Inflammatory macrophage treated with lipopolysaccharide for 4 hours (primary cell): ENCODE results near the gene ENTPD6.
A peak's percentile ranks its signal among the peaks of the same experiment; 100 is the strongest.
"Not testable (repeated sequence)": the region's sequence is repeated elsewhere in the genome, so short reads cannot be mapped to it uniquely, and the experiment has no call there.

Source experiments
- DNase-seq: peaks from one replicate; pipeline ENCODE4 v3.0.0-alpha.2; 2020

ENTPD6 gene

DNA sequence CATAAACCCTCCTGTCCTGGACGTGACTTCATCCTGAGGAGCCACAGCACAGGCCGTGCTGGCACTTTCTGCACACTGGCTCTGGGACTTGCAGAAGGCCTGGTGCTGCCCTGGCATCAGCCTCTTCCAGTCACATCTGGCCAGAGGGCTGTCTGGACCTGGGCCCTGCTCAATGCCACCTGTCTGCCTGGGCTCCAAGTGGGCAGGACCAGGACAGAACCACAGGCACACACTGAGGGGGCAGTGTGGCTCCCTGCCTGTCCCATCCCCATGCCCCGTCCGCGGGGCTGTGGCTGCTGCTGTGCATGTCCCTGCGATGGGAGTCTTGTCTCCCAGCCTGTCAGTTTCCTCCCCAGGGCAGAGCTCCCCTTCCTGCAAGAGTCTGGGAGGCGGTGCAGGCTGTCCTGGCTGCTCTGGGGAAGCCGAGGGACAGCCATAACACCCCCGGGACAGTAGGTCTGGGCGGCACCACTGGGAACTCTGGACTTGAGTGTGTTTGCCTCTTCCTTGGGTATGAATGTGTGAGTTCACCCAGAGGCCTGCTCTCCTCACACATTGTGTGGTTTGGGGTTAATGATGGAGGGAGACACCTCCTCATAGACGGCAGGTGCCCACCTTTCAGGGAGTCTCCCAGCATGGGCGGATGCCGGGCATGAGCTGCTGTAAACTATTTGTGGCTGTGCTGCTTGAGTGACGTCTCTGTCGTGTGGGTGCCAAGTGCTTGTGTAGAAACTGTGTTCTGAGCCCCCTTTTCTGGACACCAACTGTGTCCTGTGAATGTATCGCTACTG, 30.3 kb downstream of the ENTPD6 start:
- no peak for DNase-seq

GRCh38 chr20:25226433-25227316, 31.2 kb downstream of the ENTPD6 start:
- DNase-seq, result peak; percentile 37

DNA sequence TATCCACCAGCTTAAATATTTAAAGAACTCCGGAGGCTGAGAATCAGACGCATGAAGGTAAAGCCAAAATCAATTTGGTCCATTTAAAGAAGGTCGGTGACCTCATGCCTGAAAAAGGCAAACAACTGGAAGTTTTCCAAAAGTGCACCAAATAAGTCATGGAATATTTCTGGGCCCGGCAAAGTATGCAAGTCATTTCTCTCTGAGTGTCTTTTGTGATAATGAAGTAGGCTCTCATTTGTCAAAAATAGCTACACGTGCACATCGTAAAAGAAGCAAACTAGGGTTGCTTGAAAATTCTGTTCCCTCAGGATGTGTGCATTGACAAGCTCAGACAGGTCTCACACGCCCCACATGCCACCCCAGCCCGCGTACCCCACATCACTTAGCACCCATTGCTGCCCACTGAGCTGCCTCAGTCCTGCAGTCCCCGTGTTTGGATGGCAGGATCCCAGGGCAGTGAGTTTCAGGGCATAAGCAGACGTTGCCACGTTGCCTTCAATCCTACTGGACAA, 31.9 kb downstream of the ENTPD6 start:
- DNase-seq, result no peak

- DNase-seq, result no peak
These were observed 34.1 kb downstream of the ENTPD6 start for GRCh38 chr20:25229486-25230165.

DNA sequence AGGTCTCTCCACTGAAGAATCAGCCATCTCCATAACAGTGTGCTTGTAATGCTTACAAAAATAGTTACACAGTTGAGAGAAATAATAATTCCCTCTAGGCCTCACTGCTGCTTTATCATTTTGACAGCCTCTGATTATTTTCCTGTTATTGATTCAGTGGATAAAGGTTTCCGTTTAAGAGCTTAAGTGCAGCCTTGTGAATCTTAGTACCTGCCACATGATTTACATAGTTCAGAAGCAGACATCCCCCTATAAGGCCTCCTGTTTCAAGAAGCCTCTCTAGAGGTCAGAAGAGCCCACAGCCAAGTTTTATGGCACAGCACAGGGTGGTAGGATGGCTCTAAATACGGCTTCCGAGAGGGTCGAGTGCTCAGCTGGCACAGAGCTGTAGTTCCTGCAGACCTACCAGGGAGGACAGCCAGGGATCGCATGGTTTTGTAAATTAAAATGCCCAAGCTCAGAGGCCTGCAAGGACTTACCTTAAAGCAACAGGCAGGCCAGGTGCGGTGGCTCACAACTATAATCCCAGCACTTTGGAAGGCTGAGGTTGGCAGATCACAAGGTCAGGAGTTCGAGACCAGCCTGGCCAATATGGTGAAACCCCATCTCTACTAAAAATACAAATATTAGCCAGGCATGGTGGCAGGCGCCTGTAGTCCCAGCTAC, 34.8 kb downstream of the ENTPD6 start:
- DNase-seq, result no peak

- no peak for DNase-seq
These were observed 37.7 kb downstream of the ENTPD6 start for GRCh38 chr20:25233016-25233772.

- not testable (repeated sequence) for DNase-seq
These were observed 38.7 kb downstream of the ENTPD6 start for GRCh38 chr20:25234009-25234849.

- no peak for DNase-seq
These were observed 41.2 kb downstream of the ENTPD6 start for GRCh38 chr20:25236450-25237304.

DNA sequence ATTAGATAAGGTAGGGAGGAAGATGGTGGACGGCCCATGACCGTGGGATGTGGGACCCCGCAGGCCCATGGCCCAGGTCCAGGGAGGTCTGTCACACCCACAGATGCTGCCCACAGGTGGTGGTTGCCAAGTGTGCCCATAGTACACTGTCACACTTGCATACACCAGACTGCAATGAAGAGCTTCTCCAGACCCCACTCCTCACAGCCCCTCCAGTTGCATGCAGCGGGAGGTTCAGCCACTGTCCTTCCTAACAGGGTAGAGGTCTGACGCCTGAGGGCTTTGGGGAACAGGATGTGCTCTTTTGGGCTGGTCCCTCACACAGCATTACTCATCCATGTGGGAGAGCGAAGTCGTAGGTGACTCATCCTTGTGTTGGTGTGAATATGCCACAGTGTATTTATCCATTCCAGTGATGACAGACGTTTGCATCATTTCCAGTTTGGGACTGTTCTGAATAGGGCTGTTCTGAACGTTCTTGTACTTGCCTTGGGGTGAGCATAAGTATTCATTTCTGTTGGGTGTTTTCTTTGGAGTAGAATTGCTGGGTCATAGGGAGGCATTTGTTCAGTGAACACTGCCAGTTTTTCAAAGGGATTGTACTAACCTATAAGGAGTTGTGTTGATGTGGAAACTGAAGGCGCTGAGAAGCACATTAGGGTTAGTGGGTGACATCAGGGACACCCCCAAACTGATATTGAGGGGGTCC, 42.3 kb downstream of the ENTPD6 start:
- peak; percentile 98 for DNase-seq

DNA sequence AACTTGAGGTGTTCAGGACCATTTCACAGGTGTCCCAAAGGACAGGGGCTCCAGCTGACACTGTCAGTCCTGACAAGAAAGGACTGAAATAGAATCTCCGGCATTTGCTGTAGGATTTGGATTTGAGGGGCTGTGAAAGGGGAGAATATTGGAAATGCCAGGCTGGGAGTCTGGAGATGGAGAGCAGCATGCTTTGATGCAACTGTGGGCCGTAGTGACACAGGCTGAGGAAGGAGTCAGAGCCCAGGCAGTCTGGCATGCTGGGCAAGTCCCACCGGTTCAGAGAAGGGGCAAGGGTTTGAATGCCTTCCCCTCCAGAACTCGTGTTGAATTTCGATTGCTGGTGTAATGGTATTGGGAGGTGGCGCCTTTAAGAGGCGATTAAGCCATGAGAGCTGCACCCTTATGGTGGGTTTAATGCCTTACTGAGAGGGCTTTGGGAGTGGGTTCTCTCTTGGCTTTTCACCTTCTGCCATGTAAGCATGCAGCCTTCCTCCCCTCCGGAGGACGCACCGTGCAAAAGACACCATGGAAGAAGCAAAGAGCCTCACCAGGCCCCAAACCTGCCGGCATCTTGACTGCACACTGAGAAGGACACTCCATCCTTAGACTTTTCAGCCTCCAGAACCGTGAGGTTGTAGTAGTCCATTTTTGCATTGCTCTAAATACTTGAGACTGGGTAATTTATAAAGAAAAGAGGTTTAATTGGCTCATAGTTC, 43.0 kb downstream of the ENTPD6 start:
- peak; percentile 17 for DNase-seq

- no peak for DNase-seq
These were observed 44.2 kb downstream of the ENTPD6 start for GRCh38 chr20:25239387-25240370.

DNA sequence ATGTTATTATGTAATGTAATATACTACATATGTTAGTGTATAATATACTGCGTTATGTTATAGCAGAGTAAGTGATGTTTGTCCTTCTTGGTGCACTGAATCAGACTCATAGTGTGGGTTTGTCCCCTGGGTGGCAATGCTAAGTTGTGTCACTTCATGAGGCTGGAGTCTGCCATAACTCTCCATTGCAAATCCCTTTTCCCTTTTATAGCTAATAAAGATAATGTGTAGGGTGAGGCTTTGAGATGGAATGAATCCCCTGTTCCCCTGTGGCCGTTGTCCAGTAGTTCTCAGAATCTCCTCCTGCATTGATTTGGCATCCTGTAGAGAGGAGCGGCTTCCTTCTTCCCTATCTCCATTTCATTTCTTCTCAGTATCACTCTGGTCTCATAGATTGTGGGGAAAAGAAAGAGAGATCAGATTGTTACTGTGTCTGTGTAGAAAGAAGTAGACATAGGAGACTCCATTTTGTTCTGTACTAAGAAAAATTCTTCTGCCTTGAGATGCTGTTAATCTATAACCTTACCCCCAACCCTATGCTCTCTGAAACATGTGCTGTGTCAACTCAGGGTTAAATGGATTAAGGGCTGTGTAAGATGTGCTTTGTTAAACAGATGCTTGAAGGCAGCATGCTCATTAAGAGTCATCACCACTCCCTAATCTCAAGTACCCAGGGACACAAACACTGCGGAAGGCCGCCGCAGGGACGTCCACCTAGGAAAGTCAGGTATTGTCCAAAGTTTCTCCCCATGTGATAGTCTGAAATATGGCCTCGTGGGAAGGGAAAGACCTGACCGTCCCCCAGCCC, 45.5 kb downstream of the ENTPD6 start:
- DNase-seq, result not testable (repeated sequence)

DNA sequence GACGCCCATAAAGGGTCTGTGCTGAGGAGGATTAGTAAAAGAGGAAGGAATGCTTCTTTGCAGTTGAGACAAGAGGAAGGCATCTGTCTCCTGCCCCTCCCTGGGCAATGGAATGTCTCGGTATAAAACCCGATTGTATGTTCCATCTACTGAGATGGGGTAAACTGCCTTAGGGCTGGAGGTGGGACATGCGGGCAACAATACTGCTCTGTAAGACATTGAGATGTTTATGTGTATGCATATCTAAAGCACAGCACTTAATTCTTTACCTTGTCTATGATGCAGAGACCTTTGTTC, 46.1 kb downstream of the ENTPD6 start:
- not testable (repeated sequence) for DNase-seq

DNA sequence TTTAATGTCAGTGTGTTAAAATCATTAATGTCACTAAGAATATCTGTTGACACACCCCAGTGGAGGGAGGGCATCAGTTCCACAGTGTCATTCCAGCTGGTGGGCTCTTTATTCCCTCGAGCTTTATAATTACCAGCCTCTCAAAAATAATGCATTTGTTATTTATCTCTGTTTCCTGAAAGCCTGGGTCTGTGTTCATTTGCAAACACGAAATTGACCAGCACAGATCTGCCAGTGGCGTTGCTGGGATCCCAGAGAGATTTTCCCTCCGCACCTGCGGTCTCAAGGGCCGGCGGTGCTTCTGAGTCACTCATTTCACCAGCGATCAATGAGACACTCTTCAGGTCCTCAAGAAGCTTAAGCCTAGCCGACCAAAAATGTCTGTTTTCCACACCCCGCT, 46.7 kb downstream of the ENTPD6 start:
- DNase-seq, result no peak

DNA sequence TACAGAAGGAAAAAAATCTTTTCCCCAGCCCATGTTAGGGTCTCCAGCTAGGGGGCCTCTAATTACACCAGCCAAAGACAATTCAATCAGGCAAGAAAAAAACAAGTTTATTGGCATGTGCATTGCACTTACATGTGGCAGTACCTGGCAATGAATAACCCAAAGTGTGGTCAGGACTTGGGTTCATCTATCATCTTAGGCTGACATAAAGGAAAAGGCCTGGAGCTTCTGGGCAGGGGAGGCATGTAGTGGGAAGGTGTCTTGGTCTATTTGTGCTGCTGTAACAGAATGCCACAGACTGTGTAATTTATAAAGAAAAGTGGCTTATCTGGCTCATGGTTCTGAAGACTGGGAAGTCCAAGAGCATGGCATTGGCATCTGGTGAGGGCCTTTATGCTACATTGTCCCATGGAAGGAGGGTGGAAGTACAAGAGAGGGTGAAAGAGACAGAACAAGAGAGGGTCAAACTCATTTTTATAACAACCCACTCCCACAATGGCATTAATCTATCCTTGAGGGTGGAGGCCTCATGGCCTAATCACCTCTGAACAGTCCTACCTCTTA, 48.0 kb downstream of the ENTPD6 start:
- DNase-seq, result no peak

DNA sequence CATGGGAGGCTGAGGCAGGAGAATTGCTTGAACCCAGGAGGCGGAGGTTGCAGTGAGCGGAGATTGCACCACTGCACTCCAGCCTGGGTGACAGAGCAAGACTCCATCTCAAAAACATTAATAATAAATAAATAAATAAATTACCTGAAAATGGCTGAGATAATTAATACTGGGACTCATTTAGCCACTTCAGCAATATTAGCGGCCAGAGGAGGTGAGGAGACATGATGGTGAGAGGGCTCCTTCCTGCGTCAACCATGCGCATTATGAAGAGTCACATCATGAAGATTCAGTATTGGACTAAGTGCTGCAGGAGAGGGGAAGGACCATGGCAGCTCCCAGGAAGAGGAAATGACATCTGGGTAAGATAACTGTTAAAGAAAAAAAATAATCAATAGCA, 49.5 kb downstream of the ENTPD6 start:
- no peak for DNase-seq
